Testis (tissue), 3 donors: ENCODE data around the gene STX1B. TPM values are rescaled to one million over a fixed set of nuclear protein-coding genes. Genes with fewer than 3 reads are reported as not detected.

Experiments
- DNase-seq: peaks from one replicate; pipeline ENCODE4 v3.0.0-alpha.2; 2019
- H3K27ac ChIP-seq, 2 donors: fragments of 200-600 bp; sonication (generic); one replicate each; pipeline ENCODE4 v1.5.1; 2019
- H3K27me3 ChIP-seq: fragments of 200-600 bp; sonication (generic); one replicate; pipeline ENCODE4 v1.5.1; 2019
- H3K36me3 ChIP-seq: fragments of 200-600 bp; sonication (generic); one replicate; pipeline ENCODE4 v1.5.1; 2017; ENCODE audit warnings: low read depth; ENCODE audit errors: missing control alignments
- H3K4me1 ChIP-seq: fragments of 200-600 bp; sonication (generic); one replicate; pipeline ENCODE4 v1.5.1; 2019
- H3K4me3 ChIP-seq, 2 donors: fragments of 200-600 bp; sonication (generic); one replicate each; pipeline ENCODE4 v1.5.1; 2017 to 2019
- H3K9me3 ChIP-seq: fragments of 200-600 bp; sonication (generic); one replicate; pipeline ENCODE4 v1.5.1; 2017
- POLR2A ChIP-seq: fragments of 450-650 bp; IDR thresholded peaks from one replicate; pipeline ENCODE4 v1.6.1; 2017; ENCODE audit warnings: antibody characterized with exemption, mild to moderate bottlenecking, moderate library complexity
- WGBS, 2 donors: methylation state at CpG; one replicate each; pipeline ENCODE4 v1.1.5; 2018; 5-methylcytosine and 5-hydroxymethylcytosine counted together
- intact Hi-C: fragments of 100-400 bp; cut with DNase I; formaldehyde crosslinking; loops from one replicate; pipeline ENCODE4 v1.15.1; 2023; ENCODE audit warnings: low total_unique reads
- polyA plus RNA-seq: library from polyadenylated mRNA; stranded (reverse); fragments of 350-450 nt; fragmentation: Illumina TruSeq; extraction: RNeasy Lipid Tissue Mini Kit (QIAGEN cat#74804); gene quantifications from one replicate; pipeline ENCODE4 v1.2.3, GENCODE V29; 2014; ENCODE audit warnings: low read depth, low replicate concordance; ENCODE audit not compliant: insufficient read depth
- total RNA-seq, 2 donors: library from RNA; depleted of rRNA; stranded (reverse); fragments of >200 nt; gene quantifications; one replicate each; pipeline ENCODE4 v1.2.3, GENCODE V29; 2016
- TF ChIP-seq, protein P1 (sequence below), 3 experiments: fragments of 450-650 bp in 2 of 3; fragments of 200-600 bp in 1 of 3; sonication (generic) in 1 of 3; IDR thresholded peaks; one replicate each; pipeline ENCODE4 v1.5.1; 2016 to 2019; ENCODE audit warnings: antibody characterized with exemption in 3 of 3, mild to moderate bottlenecking in 2 of 3, moderate library complexity in 1 of 3

Gene STX1B
- total and polyA plus RNA-seq, 3 donors from 2014 or later = 5.8 to 8.7 (median 6.3) TPM

DNA sequence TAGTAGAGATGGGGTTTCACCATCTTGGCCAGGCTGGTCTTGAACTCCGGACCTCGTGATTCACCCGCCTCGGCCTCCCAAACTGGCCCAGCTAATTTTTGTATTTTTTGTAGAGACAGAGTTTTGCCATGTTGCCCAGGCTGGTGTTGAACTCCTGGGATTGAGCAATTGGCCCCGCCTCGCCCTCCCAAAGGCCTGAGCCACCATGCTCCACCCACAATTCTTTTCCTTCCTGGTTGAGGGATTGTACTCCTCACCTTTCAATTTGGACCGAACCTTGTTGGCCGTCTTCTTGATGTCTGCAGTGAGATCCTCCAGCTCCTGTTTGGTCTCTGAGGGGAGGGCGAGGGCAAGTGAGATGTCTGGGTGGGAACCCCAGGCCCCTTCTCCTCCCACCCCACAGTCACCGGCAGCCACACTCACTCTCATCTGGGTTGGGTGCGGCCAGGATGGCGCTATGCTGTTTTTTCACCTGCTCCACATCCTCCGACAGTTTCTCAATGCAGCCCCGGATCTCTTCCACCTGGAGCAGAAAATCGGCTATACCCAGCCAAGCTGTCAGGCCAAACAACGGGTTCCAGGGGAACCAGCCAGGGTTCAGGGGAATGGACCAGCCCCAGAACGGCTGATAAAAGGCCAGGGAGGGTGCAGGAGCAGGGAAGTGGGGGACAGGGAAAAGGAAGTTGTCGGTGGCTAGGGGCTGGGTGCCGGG lies 9.6 kb downstream of the STX1B start:
- WGBS, 2 donors = 92 to 98% methylated on average over 19 of the region's 19 CpGs
- H3K9me3 ChIP-seq = no peaks in the 10 kb centered on the region
- H3K4me1 ChIP-seq = peaks cover 22% of the 10 kb centered on the region
- no peak overlapping the region for H3K27ac ChIP-seq
- H3K27me3 ChIP-seq = no peaks in the 10 kb centered on the region
- no peaks in the 10 kb centered on the region for H3K36me3 ChIP-seq
- TF ChIP-seq, protein P1, sequence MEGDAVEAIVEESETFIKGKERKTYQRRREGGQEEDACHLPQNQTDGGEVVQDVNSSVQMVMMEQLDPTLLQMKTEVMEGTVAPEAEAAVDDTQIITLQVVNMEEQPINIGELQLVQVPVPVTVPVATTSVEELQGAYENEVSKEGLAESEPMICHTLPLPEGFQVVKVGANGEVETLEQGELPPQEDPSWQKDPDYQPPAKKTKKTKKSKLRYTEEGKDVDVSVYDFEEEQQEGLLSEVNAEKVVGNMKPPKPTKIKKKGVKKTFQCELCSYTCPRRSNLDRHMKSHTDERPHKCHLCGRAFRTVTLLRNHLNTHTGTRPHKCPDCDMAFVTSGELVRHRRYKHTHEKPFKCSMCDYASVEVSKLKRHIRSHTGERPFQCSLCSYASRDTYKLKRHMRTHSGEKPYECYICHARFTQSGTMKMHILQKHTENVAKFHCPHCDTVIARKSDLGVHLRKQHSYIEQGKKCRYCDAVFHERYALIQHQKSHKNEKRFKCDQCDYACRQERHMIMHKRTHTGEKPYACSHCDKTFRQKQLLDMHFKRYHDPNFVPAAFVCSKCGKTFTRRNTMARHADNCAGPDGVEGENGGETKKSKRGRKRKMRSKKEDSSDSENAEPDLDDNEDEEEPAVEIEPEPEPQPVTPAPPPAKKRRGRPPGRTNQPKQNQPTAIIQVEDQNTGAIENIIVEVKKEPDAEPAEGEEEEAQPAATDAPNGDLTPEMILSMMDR (IDR thresholded peaks at IDR 0.05) = no peak
- TF ChIP-seq POLR2A = no peak
- DNase-seq = no peak
- intact Hi-C loops = no loop called here
- no peak overlapping the region for H3K4me3 ChIP-seq

DNA sequence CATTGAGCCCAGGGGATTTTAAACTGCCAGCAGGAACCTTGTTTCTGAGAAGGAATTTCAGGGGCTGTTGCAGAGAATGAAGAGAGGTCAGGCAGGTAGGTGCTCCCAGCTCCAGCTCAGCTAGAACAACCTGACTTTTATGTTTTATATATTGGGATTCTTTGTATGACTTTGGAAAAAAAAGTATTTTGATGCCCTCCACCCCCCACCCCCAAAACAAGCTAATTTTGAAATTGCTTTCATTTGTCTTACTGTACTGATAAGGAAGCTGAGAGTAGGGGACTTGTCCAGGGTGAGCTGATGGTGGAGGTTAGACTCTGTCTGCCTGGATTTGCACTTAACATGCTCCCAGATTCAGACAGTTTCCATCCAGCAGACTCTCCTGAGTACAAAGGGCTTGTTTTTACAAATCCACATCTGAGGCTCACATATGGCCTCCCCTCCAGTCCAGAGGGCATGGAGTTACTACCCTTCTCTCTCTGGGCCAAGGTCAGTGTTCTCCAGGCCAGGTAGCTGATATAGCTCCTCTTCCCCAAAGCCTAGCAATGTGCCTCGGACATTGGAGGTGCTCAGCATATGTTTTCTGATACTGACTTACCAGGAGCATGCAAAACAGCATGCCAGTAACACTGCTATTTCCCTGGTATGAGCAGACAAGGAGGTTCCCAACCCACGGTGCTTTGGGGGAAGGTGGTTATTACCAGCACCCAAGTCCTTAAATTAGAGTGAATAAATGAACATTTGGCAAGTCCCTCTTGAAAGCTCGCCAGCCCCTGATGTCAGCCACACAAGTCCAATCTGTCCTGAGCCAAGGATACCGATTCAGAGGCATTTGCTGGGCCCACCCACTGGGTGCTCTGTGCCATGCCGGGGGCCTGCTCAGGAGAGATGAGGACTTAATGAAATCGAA lies 11.3 kb downstream of the STX1B start:
- peaks cover 22% of the 10 kb centered on the region for H3K4me1 ChIP-seq
- H3K27ac ChIP-seq = no peak overlapping the region
- H3K9me3 ChIP-seq = no peaks in the 10 kb centered on the region
- intact Hi-C loops = no loop called here
- 49 to 66% methylated on average over 6 of the region's 6 CpGs for WGBS, 2 donors
- no peak for DNase-seq
- TF ChIP-seq POLR2A = no peak
- TF ChIP-seq, protein P1 (IDR thresholded peaks at IDR 0.05) = no peak
- no peaks in the 10 kb centered on the region for H3K36me3 ChIP-seq
- no peak overlapping the region for H3K4me3 ChIP-seq
- H3K27me3 ChIP-seq = no peaks in the 10 kb centered on the region

DNA sequence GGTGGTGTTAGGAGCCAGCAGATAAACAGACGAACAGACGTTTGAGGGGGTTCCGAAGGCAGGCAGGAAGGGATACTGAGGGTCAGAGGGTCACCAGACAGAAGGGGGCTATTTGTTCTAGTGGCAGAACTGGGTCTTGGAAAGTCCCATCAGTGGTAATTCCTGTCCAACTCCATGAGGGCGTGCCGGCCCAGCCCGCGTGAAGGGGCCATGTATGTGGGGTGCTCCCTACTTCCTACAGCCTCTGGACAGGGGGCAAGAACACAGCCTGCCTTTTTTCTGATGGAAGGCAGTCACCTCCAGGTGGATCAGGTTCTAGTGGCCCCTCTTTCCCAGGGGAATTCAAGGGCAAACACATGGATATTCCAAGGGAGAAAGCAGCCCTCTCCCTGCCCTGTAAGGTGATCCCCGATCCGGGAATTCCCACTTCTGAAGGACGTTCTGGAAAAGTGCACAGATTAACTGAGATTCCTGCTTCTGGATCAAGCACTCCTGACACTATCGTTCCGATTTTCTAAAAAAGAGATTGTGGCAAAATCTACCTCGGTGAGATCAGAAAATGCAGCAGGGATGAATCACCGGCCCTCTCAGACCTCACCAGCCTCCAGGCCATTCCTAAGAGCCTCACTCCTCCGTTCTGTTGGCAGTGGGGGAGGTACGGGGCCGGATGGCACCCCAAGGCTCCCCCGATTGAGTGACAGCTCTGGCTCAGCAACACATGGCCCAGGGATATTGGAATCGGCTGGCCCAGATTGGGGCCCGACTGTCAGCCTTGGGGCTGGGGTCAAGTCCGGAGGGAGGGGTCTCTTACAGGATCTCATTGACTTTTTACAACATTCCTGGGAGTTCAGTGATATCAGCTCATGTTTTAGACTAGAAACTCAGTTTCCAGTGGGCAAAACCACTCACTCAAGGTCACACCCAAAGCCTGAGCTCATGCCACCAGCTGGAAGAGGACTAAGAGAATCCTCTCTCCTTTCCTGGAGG lies 12.4 kb downstream of the STX1B start:
- Histone ChIP-seq H3K4me1 (peaks cover 22% of the 10 kb centered on the region), H3K4me3 (peak overlapping the region; percentile 26 to 45), H3K27me3 (no peaks in the 10 kb centered on the region), H3K27ac (no peak overlapping the region), H3K9me3 (no peaks in the 10 kb centered on the region), H3K36me3 (no peaks in the 10 kb centered on the region)
- 52 to 60% methylated on average over 17 to 21 of the region's 21 CpGs for WGBS, 2 donors
- no peak for DNase-seq
- intact Hi-C loops = no loop called here
- TF ChIP-seq, protein P1 (IDR thresholded peaks at IDR 0.05) = no peak
- no peak for TF ChIP-seq POLR2A

DNA sequence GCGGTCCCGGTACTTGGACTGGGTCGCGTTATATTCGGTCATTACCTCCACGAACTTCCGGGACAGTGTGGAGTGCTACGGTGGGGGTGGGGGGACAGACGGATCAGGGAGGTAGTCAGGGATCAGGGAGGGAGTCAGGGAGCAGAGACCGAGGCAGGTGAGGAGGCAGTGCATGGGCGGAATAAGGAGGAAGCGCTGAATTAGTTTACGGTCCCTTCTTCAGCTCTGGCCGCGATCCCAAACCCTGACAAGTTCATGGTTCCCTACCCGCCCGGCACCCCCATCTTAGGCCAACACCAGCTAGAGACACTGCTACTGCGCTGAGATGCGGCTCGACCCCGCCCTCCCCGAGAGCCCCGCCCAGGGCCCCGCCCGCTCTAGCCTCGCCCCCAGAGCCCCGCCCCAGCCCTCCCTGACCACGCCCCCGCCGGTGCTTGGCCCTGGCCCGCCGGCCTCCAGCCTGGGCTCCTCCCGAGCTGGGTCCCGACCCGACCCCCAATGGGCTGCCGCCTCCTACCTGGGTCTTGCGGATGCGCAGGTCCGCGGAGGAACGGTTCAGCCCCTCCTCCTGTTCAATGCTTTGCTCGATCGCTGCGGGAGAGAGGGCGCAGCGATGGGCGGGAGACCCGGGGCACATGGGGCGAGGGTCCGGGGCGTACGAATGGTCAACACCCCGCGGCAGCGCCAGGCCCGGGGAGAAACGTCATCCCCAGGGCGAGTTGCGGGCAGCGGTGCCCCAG lies 13.3 kb downstream of the STX1B start:
- no peaks in the 10 kb centered on the region for H3K9me3 ChIP-seq
- intact Hi-C loops = no loop called here

More for the DNA sequence above, 13.3 kb downstream of the STX1B start:
- TF ChIP-seq, protein P1 (IDR thresholded peaks at IDR 0.05) = no peak
- TF ChIP-seq POLR2A = no peak
- DNase-seq = peak; percentile 86
- Histone ChIP-seq H3K4me1 (peaks cover 19% of the 10 kb centered on the region), H3K27ac (no peak overlapping the region), H3K4me3 (peak overlapping the region; percentile 26 to 45), H3K36me3 (no peaks in the 10 kb centered on the region), H3K27me3 (no peaks in the 10 kb centered on the region)
- WGBS, 2 donors = 18 to 22% methylated on average over 18 to 43 of the region's 60 CpGs
